SK-N-SH (cell line): ENCODE measurements around the gene PTPRC. TPM values are rescaled to one million over a fixed set of nuclear protein-coding genes. Genes with fewer than 3 reads are reported as not detected.

Experiments
- polyA plus RNA-seq, 3 experiments: library from polyadenylated mRNA; depleted of rRNA; stranded (reverse); fragments of >200 nt; gene quantifications; 2 replicates each; pipeline ENCODE4 v1.2.3, GENCODE V29; 2012

Gene PTPRC
- polyA plus RNA-seq, 1 of the 3 experiments (the other 2 are of a cell fraction): 0.03 TPM

Other genes starting within 250 kb of the PTPRC start
- gene ATP6V1G3, start 98.4 kb upstream of the PTPRC start, polyA plus RNA-seq (2012; rRNA removed): not detected in 2 replicates